Body of pancreas (tissue), 4 donors: ENCODE measurements around the gene SLC24A3.

ENCODE experiments used
- POLR2A ChIP-seq, 3 donors: fragments of 450-650 bp; IDR thresholded peaks; one replicate each; pipeline ENCODE4 v1.6.1; 2016; ENCODE audit warnings: antibody characterized with exemption in 3 of 3, mild to moderate bottlenecking in 2 of 3
- TF ChIP-seq, protein P1 (sequence below), 7 experiments: fragments of 450-650 bp in 4 of 7; fragments of 200-600 bp in 3 of 7; sonication (generic) in 3 of 7; IDR thresholded peaks; one replicate each; pipeline ENCODE4 v1.5.1; 2016 to 2019; ENCODE audit warnings: antibody characterized with exemption in 7 of 7

- TF ChIP-seq, protein P1, sequence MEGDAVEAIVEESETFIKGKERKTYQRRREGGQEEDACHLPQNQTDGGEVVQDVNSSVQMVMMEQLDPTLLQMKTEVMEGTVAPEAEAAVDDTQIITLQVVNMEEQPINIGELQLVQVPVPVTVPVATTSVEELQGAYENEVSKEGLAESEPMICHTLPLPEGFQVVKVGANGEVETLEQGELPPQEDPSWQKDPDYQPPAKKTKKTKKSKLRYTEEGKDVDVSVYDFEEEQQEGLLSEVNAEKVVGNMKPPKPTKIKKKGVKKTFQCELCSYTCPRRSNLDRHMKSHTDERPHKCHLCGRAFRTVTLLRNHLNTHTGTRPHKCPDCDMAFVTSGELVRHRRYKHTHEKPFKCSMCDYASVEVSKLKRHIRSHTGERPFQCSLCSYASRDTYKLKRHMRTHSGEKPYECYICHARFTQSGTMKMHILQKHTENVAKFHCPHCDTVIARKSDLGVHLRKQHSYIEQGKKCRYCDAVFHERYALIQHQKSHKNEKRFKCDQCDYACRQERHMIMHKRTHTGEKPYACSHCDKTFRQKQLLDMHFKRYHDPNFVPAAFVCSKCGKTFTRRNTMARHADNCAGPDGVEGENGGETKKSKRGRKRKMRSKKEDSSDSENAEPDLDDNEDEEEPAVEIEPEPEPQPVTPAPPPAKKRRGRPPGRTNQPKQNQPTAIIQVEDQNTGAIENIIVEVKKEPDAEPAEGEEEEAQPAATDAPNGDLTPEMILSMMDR (IDR thresholded peaks at IDR 0.05) = no peak
- TF ChIP-seq POLR2A (IDR thresholded peaks at IDR 0.05) = no peak
These were observed 514.9 kb downstream of the SLC24A3 start for GRCh38 chr20:19727251-19727847.
